Caco-2 (cell line): ENCODE data around the gene ARHGAP29. TPM values are rescaled to one million over a fixed set of nuclear protein-coding genes. Genes with fewer than 3 reads are reported as not detected.

Experiments
- BruUV-seq: library from RNA; stranded (reverse); fragments of 400-500 nt; replicated peaks from 2 replicates; lab custom pipeline; 2021; lab: Mats Ljungman, UMichigan
- CTCF ChIA-PET: fragments of 300-600 bp; sonication (Branson Sonifier 250); formaldehyde crosslinking; loops from one replicate; lab custom pipeline; 2022; ENCODE audit warnings: antibody characterized with exemption; lab: Charles Lee
- POLR2A ChIA-PET: fragments of 300-600 bp; sonication (Branson Sonifier 250); formaldehyde crosslinking; loops from one replicate; lab custom pipeline; 2022; ENCODE audit warnings: antibody characterized with exemption; lab: Charles Lee
- DNase-seq, 2 experiments: peaks; one replicate each; pipeline versions ENCODE4 v3.0.0 to v3.0.0-alpha.2; 2020 to 2022
- H3K27me3 ChIP-seq: replicated peaks from 2 replicates; pipeline ENCODE4 v1.6.0; 2011; ENCODE audit warnings: low read length; ENCODE audit not compliant: control insufficient read depth, insufficient read depth
- H3K36me3 ChIP-seq: 2 replicates; pipeline ENCODE4 v1.5.1; 2011; ENCODE audit warnings: low read length; ENCODE audit not compliant: control insufficient read depth, insufficient read depth
- H3K4me1 ChIP-seq: fragments of 250-450 bp; sonication (Bioruptor Pico); 2 replicates; pipeline ENCODE4 v1.5.1; 2020; ENCODE audit warnings: mild to moderate bottlenecking
- H3K4me3 ChIP-seq: 2 replicates; pipeline ENCODE4 v1.5.1; 2011; ENCODE audit warnings: low read depth, mild to moderate bottlenecking, control low read depth, low read length
- H3K9me3 ChIP-seq: fragments of 250-450 bp; sonication (Bioruptor Pico); 2 replicates; pipeline ENCODE4 v1.5.1; 2020; ENCODE audit warnings: mild to moderate bottlenecking, moderate library complexity
- H3K27ac Mint-ChIP-seq: one replicate; pipeline ENCODE4 v1.8.0; 2022; ENCODE audit warnings: mixed read lengths; ENCODE audit not compliant: unreplicated experiment
- H3K27me3 Mint-ChIP-seq: one replicate; pipeline ENCODE4 v1.8.0; 2022; ENCODE audit warnings: mixed read lengths; ENCODE audit not compliant: insufficient read depth, unreplicated experiment
- H3K36me3 Mint-ChIP-seq: one replicate; pipeline ENCODE4 v1.8.0; 2022; ENCODE audit warnings: mild to moderate bottlenecking, mixed read lengths; ENCODE audit not compliant: insufficient read depth, unreplicated experiment
- H3K4me1 Mint-ChIP-seq: one replicate; pipeline ENCODE4 v1.8.0; 2022; ENCODE audit warnings: low read depth, mixed read lengths; ENCODE audit not compliant: unreplicated experiment
- H3K4me3 Mint-ChIP-seq: one replicate; pipeline ENCODE4 v1.8.0; 2022; ENCODE audit warnings: mild to moderate bottlenecking, moderate library complexity, mixed read lengths; ENCODE audit not compliant: unreplicated experiment
- H3K9me3 Mint-ChIP-seq: one replicate; pipeline ENCODE4 v1.8.0; 2022; ENCODE audit warnings: mixed read lengths; ENCODE audit not compliant: unreplicated experiment
- intact Hi-C: fragments of 100-400 bp; cut with micrococcal nuclease; formaldehyde crosslinking; loops from one replicate; pipeline ENCODE4 v1.10.0; 2022; ENCODE audit not compliant: unreplicated experiment
- total RNA-seq: library from RNA; stranded (reverse); gene quantifications from 2 replicates; pipeline ENCODE4 v1.2.3, GENCODE V29; 2022
- TF ChIP-seq, protein P1 (sequence below), 2 experiments: fragments of 200-600 bp in 1 of 2; IDR thresholded peaks; 1 replicate in 1 of 2; 2 replicates in 1 of 2; pipeline versions ENCODE4 v1.5.1 to v1.8.0; 2011 to 2022; ENCODE audit warnings: antibody characterized with exemption in 1 of 2, control low read depth in 1 of 2, inconsistent platforms in 1 of 2, low read depth in 1 of 2, low read length in 1 of 2, mild to moderate bottlenecking in 1 of 2, moderate library complexity in 1 of 2; ENCODE audit not compliant: insufficient read depth in 1 of 2, severe bottlenecking in 1 of 2, unreplicated experiment in 1 of 2

Gene ARHGAP29
- total RNA-seq, 1 experiment from 2014 or later = 30.3 TPM

- no peak overlapping the region for H3K27ac Mint-ChIP-seq
- TF ChIP-seq, protein P1, sequence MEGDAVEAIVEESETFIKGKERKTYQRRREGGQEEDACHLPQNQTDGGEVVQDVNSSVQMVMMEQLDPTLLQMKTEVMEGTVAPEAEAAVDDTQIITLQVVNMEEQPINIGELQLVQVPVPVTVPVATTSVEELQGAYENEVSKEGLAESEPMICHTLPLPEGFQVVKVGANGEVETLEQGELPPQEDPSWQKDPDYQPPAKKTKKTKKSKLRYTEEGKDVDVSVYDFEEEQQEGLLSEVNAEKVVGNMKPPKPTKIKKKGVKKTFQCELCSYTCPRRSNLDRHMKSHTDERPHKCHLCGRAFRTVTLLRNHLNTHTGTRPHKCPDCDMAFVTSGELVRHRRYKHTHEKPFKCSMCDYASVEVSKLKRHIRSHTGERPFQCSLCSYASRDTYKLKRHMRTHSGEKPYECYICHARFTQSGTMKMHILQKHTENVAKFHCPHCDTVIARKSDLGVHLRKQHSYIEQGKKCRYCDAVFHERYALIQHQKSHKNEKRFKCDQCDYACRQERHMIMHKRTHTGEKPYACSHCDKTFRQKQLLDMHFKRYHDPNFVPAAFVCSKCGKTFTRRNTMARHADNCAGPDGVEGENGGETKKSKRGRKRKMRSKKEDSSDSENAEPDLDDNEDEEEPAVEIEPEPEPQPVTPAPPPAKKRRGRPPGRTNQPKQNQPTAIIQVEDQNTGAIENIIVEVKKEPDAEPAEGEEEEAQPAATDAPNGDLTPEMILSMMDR (IDR thresholded peaks at IDR 0.05; ENCODE audit: insufficient read depth in 1 of 2, low read depth in 1 of 2, low read length in 1 of 2, severe bottlenecking in 1 of 2, unreplicated experiment in 1 of 2) = no peak
Measured at GRCh38 chr1:94193128-94193527, 44.3 kb downstream of the ARHGAP29 start.

GRCh38 chr1:94191216-94191615 is 46.2 kb downstream of the ARHGAP29 start:
- H3K9me3 Mint-ChIP-seq = no peaks in the 10 kb centered on the region
- no peaks in the 10 kb centered on the region for H3K4me1 Mint-ChIP-seq
- BruUV-seq = no TSS peak
- intact Hi-C loops = no loop called here
- TF ChIP-seq, protein P1 (IDR thresholded peaks at IDR 0.05; ENCODE audit: insufficient read depth in 1 of 2, low read depth in 1 of 2, low read length in 1 of 2, severe bottlenecking in 1 of 2, unreplicated experiment in 1 of 2) = no peak
- Histone ChIP-seq H3K4me1 (no peaks in the 10 kb centered on the region), H3K36me3 (no peaks in the 10 kb centered on the region), H3K27me3 (no peaks in the 10 kb centered on the region), H3K9me3 (no peaks in the 10 kb centered on the region), H3K4me3 (no peak overlapping the region)
- no peak for DNase-seq
- ChIA-PET POLR2A (no interaction called here), CTCF (interaction anchor here (1.2 to 1.3 kb wide), 2 partner anchors 145 to 151 kb away, joined by 3 to 4 read pairs; no protein-coding TSS in a partner anchor)
- no peak overlapping the region for H3K4me3 Mint-ChIP-seq
- no peak overlapping the region for H3K27ac Mint-ChIP-seq
- H3K27me3 Mint-ChIP-seq = no peaks in the 10 kb centered on the region
- peaks cover 45% of the 10 kb centered on the region for H3K36me3 Mint-ChIP-seq

More at GRCh38 chr1:94193128-94193527, 44.3 kb downstream of the ARHGAP29 start:
- BruUV-seq = no TSS peak
- no peaks in the 10 kb centered on the region for H3K9me3 ChIP-seq
- Mint-ChIP-seq H3K4me1 (no peaks in the 10 kb centered on the region), H3K4me3 (no peak overlapping the region), H3K36me3 (peaks cover 43% of the 10 kb centered on the region), H3K27me3 (no peaks in the 10 kb centered on the region), H3K9me3 (no peaks in the 10 kb centered on the region)
- H3K4me3 ChIP-seq = no peak overlapping the region
- intact Hi-C loops = no loop called here
- ChIA-PET POLR2A (no interaction called here), CTCF (no interaction called here)
- no peaks in the 10 kb centered on the region for H3K27me3 ChIP-seq
- H3K36me3 ChIP-seq = no peaks in the 10 kb centered on the region
- DNase-seq = no peak
- no peaks in the 10 kb centered on the region for H3K4me1 ChIP-seq

DNA sequence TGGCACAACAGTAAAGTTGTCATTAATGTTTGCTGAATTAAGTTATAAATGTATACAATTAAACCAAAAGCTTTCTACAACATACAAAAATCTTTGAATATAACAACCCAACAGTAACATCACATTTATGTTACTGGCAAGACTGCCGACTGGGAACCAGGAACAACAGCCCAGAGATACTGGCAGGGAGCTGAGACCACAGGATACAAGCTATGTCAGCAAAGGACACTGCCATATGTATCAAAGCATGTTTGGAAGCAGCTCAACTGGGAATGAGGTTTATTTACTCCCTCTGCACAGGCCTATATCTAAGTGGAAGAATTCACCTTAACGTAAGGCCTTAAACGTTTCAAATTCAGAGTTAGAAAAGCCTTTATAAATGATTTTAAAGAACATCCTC is 50.4 kb downstream of the ARHGAP29 start:
- H3K27me3 ChIP-seq = no peaks in the 10 kb centered on the region
- peaks cover 59% of the 10 kb centered on the region for H3K36me3 Mint-ChIP-seq
- ChIA-PET POLR2A (interaction anchor here (0.9 kb wide), 1 partner anchor 50 kb away, joined by 3 read pairs; the partner anchor contains the start of gene ARHGAP29), CTCF (no interaction called here)
- H3K9me3 Mint-ChIP-seq = no peaks in the 10 kb centered on the region
- no peaks in the 10 kb centered on the region for H3K27me3 Mint-ChIP-seq
- TF ChIP-seq, protein P1 (IDR thresholded peaks at IDR 0.05; ENCODE audit: insufficient read depth in 1 of 2, low read depth in 1 of 2, low read length in 1 of 2, severe bottlenecking in 1 of 2, unreplicated experiment in 1 of 2) = no peak
- no peak overlapping the region for H3K4me3 ChIP-seq
- no TSS peak for BruUV-seq
- no peaks in the 10 kb centered on the region for H3K9me3 ChIP-seq
- H3K27ac Mint-ChIP-seq = no peak overlapping the region
- peaks cover 5% of the 10 kb centered on the region for H3K4me1 Mint-ChIP-seq
- no peaks in the 10 kb centered on the region for H3K36me3 ChIP-seq
- no peaks in the 10 kb centered on the region for H3K4me1 ChIP-seq
- intact Hi-C loops = no loop called here
- H3K4me3 Mint-ChIP-seq = no peak overlapping the region
- no peak for DNase-seq
